WTC11 (cell line): ENCODE results near the gene SYMPK.
A peak's percentile ranks its signal among the peaks of the same experiment; 100 is the strongest.

Source experiments
- FOXJ3 ChIP-seq: sonication (generic); formaldehyde crosslinking; IDR thresholded peaks from 2 replicates; pipeline ENCODE4 v1.9.0; 2021; ENCODE audit warnings: missing genetic modification reagents, mild to moderate bottlenecking, borderline replicate concordance
- FOXK1 ChIP-seq: sonication (generic); formaldehyde crosslinking; IDR thresholded peaks from 2 replicates; pipeline ENCODE4 v1.8.0; 2022; ENCODE audit warnings: mild to moderate bottlenecking, moderate library complexity, missing genetic modification reagents
- IRF2 ChIP-seq: sonication (generic); formaldehyde crosslinking; IDR thresholded peaks from 2 replicates; pipeline ENCODE4 v1.8.0; 2022; ENCODE audit warnings: low read depth, missing genetic modification reagents, borderline replicate concordance
- JUN ChIP-seq: sonication (generic); formaldehyde crosslinking; IDR thresholded peaks from 2 replicates; pipeline ENCODE4 v1.8.0; 2023; ENCODE audit warnings: mild to moderate bottlenecking, missing genetic modification reagents
- SMAD3 ChIP-seq: sonication (generic); formaldehyde crosslinking; IDR thresholded peaks from 2 replicates; pipeline ENCODE4 v1.8.0; 2022; ENCODE audit warnings: missing genetic modification reagents, mild to moderate bottlenecking, borderline replicate concordance
- ZNF232 ChIP-seq: sonication (generic); formaldehyde crosslinking; IDR thresholded peaks from 2 replicates; pipeline ENCODE4 v1.8.0; 2022; ENCODE audit warnings: mild to moderate bottlenecking, missing genetic modification reagents
- ZNF263 ChIP-seq: sonication (generic); formaldehyde crosslinking; IDR thresholded peaks from 2 replicates; pipeline ENCODE4 v1.8.1; 2022; ENCODE audit warnings: low read depth, mild to moderate bottlenecking, moderate library complexity, missing genetic modification reagents
- TF ChIP-seq, protein P1 (sequence below): fragments of 200-600 bp; IDR thresholded peaks from 2 replicates; pipeline ENCODE4 v1.8.0; 2022; ENCODE audit warnings: antibody characterized with exemption
- TF ChIP-seq, protein P2 (sequence below): fragments of 250-450 bp; sonication (Bioruptor Pico); conservative IDR thresholded peaks from 2 replicates; pipeline ENCODE4 v1.9.0; 2021; ENCODE audit warnings: mild to moderate bottlenecking
- TF ChIP-seq, protein P3 (sequence below): sonication (generic); formaldehyde crosslinking; IDR thresholded peaks from 2 replicates; pipeline ENCODE4 v1.8.1; 2022; ENCODE audit warnings: low read depth, mild to moderate bottlenecking, moderate library complexity, missing genetic modification reagents, borderline replicate concordance
- TF ChIP-seq, protein P4 (sequence below): sonication (generic); formaldehyde crosslinking; IDR thresholded peaks from 2 replicates; pipeline ENCODE4 v1.8.0; 2022; ENCODE audit warnings: mild to moderate bottlenecking, missing genetic modification reagents
- TF ChIP-seq, protein P5 (sequence below): sonication (generic); formaldehyde crosslinking; IDR thresholded peaks from 2 replicates; pipeline ENCODE4 v1.8.0; 2022; ENCODE audit warnings: mild to moderate bottlenecking, missing genetic modification reagents

DNA sequence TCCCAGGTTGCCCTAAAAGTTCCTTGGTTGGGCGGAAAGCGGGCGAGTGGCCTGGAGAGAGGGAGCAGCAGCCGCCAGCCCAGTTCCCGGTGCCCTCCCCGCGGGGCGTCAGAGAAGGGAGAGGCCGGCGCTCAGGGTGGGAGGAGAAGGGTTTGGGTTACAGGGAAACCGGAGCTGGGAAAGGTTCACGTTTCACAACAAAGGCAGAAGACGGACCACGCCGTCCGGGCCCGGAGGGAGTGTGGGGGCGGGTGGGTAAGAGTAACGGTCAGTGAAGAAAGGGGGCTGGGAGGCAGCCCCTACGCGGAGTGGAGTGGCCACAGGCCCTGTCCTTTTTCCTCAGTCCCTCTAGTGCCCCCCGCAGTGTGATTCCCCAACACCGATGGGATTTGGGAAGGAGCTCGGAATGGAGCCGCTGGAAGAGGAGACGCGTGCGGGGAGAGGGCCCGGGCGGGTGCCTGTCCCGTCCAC, 95.5 kb downstream of the SYMPK start:
- TF ChIP-seq, protein P1, sequence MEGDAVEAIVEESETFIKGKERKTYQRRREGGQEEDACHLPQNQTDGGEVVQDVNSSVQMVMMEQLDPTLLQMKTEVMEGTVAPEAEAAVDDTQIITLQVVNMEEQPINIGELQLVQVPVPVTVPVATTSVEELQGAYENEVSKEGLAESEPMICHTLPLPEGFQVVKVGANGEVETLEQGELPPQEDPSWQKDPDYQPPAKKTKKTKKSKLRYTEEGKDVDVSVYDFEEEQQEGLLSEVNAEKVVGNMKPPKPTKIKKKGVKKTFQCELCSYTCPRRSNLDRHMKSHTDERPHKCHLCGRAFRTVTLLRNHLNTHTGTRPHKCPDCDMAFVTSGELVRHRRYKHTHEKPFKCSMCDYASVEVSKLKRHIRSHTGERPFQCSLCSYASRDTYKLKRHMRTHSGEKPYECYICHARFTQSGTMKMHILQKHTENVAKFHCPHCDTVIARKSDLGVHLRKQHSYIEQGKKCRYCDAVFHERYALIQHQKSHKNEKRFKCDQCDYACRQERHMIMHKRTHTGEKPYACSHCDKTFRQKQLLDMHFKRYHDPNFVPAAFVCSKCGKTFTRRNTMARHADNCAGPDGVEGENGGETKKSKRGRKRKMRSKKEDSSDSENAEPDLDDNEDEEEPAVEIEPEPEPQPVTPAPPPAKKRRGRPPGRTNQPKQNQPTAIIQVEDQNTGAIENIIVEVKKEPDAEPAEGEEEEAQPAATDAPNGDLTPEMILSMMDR, result no peak
- no peak for TF ChIP-seq ZNF232 (CRISPR knock-in tag)
- TF ChIP-seq SMAD3, result no peak
- TF ChIP-seq, protein P2, sequence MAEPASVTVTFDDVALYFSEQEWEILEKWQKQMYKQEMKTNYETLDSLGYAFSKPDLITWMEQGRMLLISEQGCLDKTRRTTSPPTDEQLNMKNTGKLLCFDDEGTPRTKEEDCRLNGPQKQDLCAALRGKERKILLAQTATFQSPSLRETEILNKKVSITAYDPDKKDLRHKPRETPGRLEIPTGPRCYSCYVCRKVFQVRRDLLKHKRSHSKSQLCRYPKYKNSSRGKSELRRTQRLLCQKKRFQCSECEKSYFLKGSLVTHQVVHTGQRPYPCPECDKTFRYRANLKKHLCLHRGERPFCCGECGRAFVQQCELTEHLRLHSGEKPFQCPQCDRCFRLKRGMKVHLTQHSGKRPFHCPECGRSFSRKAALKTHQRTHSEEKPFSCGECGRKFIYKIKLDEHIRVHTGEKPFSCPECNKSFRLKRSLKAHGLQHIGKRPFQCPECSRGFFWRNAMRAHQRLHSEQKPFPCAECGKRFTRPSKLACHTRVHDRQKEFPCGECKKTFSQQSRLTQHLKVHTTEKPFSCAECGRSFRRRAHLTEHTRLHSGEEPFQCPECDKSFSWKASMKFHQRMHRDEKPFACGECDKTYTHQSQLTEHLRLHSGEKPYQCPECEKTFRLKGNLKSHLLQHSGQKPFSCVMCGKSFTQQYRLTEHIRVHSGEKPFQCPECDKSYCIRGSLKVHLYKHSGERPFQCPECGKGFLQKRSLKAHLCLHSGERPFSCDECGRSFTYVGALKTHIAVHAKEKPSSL (CRISPR knock-in tag), result no peak
- TF ChIP-seq, protein P3, sequence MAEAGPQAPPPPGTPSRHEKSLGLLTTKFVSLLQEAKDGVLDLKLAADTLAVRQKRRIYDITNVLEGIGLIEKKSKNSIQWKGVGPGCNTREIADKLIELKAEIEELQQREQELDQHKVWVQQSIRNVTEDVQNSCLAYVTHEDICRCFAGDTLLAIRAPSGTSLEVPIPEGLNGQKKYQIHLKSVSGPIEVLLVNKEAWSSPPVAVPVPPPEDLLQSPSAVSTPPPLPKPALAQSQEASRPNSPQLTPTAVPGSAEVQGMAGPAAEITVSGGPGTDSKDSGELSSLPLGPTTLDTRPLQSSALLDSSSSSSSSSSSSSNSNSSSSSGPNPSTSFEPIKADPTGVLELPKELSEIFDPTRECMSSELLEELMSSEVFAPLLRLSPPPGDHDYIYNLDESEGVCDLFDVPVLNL (CRISPR knock-in tag), result no peak
- TF ChIP-seq IRF2, result no peak
- TF ChIP-seq ZNF263 (CRISPR knock-in tag), result no peak
- no peak for TF ChIP-seq FOXJ3 (CRISPR knock-in tag)
- TF ChIP-seq, protein P4, sequence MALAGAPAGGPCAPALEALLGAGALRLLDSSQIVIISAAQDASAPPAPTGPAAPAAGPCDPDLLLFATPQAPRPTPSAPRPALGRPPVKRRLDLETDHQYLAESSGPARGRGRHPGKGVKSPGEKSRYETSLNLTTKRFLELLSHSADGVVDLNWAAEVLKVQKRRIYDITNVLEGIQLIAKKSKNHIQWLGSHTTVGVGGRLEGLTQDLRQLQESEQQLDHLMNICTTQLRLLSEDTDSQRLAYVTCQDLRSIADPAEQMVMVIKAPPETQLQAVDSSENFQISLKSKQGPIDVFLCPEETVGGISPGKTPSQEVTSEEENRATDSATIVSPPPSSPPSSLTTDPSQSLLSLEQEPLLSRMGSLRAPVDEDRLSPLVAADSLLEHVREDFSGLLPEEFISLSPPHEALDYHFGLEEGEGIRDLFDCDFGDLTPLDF (CRISPR knock-in tag), result no peak
- TF ChIP-seq JUN (CRISPR knock-in tag), result no peak
- peak; percentile 99 for TF ChIP-seq FOXK1 (CRISPR knock-in tag)
- TF ChIP-seq, protein P5, sequence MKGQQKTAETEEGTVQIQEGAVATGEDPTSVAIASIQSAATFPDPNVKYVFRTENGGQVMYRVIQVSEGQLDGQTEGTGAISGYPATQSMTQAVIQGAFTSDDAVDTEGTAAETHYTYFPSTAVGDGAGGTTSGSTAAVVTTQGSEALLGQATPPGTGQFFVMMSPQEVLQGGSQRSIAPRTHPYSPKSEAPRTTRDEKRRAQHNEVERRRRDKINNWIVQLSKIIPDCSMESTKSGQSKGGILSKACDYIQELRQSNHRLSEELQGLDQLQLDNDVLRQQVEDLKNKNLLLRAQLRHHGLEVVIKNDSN (CRISPR knock-in tag), result no peak
